ENCODE results near the gene SCART1. TPM values are rescaled to one million over a fixed set of nuclear protein-coding genes. Genes with fewer than 3 reads are reported as not detected.

Gene SCART1
- total and polyA plus RNA-seq, 2 experiments from 2014 or later = 0.89 to 5.6 TPM

GRCh38 chr10:133476641-133476990 lies 22.9 kb downstream of the SCART1 start:
- Histone ChIP-seq H3K4me3 (no peak overlapping the region), H3K36me3 (no peaks in the 10 kb centered on the region), H3K4me1 (ENCODE audit: low read depth) (no peaks in the 10 kb centered on the region), H3K27me3 (no peaks in the 10 kb centered on the region), H3K9me3 (ENCODE audit: low read depth) (no peaks in the 10 kb centered on the region), H3K27ac (no peak overlapping the region)
- TF ChIP-seq CTCF (IDR thresholded peaks at IDR 0.05; ENCODE audit: low read depth, low read length) = no peak
- no peak for DNase-seq (ENCODE audit: low read depth in 1 of 2, low spot score in 1 of 2)

DNA sequence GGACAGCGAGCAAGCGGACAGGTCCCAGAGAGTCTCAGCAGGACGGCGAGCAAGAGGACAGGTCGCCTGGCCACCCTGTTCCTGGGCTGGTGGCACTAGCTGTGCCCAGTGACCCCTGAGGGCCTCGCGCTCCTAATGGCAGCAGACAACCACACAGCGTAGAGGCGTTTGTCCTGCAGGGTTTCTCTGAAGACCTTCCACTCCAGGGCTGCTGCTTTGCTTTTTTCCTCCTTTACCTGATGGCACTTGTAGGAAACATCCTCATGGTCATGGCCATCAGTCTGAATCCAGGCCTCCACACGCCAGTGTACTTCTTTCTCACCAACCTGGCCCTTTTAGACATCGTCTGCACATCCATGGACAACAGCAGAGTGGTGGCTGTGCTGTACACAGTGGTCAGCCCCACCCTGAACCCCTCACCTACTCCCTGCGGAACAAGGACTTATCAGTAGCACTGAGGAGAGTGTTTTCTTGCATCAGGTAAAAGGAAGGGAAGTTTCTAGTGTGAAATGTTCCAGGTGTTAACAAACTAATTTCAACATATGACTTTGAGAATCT lies 27.4 kb downstream of the SCART1 start:
- Histone ChIP-seq H3K4me3 (no peak overlapping the region), H3K36me3 (no peaks in the 10 kb centered on the region), H3K27me3 (no peaks in the 10 kb centered on the region), H3K27ac (no peak overlapping the region), H3K9me3 (ENCODE audit: low read depth) (no peaks in the 10 kb centered on the region), H3K4me1 (ENCODE audit: low read depth) (no peaks in the 10 kb centered on the region)
- no peak for DNase-seq (ENCODE audit: low read depth in 1 of 2, low spot score in 1 of 2)
- TF ChIP-seq CTCF (IDR thresholded peaks at IDR 0.05; ENCODE audit: low read depth, low read length) = no peak

GRCh38 chr10:133481657-133482056 lies 27.9 kb downstream of the SCART1 start:
- no peaks in the 10 kb centered on the region for H3K27me3 ChIP-seq
- H3K4me3 ChIP-seq = no peak overlapping the region
- no peak for TF ChIP-seq CTCF (IDR thresholded peaks at IDR 0.05; ENCODE audit: low read depth, low read length)
- H3K9me3 ChIP-seq (ENCODE audit: low read depth) = no peaks in the 10 kb centered on the region
- H3K27ac ChIP-seq = no peak overlapping the region
- H3K36me3 ChIP-seq = no peaks in the 10 kb centered on the region
- DNase-seq (ENCODE audit: low read depth in 1 of 2, low spot score in 1 of 2) = no peak
- H3K4me1 ChIP-seq (ENCODE audit: low read depth) = no peaks in the 10 kb centered on the region

- no peak for DNase-seq (ENCODE audit: low read depth in 1 of 2, low spot score in 1 of 2)
- Histone ChIP-seq H3K9me3 (ENCODE audit: low read depth) (no peaks in the 10 kb centered on the region), H3K27me3 (no peaks in the 10 kb centered on the region), H3K4me3 (no peak overlapping the region), H3K4me1 (ENCODE audit: low read depth) (no peaks in the 10 kb centered on the region), H3K36me3 (no peaks in the 10 kb centered on the region), H3K27ac (no peak overlapping the region)
- no peak for TF ChIP-seq CTCF (IDR thresholded peaks at IDR 0.05; ENCODE audit: low read depth, low read length)
Measured at GRCh38 chr10:133484818-133485217, 31.1 kb downstream of the SCART1 start.

DNA sequence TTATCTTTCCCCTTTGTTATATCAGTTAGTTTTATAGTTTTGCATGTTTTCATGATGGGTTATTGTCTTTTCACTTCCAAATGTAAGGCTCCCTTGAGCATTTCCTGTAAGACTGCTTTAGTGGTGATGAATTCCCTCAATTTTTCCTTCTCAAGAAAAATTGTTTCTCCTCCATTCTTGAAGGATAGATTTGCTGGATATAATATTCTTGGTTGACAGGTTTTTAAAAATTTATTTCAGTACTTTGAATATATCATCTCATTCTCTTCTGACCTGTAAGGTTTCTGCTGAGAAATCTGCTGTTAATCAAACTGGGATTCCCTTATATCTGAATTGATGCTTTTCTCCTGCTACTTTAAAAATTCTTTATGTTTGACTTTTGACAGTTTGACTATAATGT lies 33.3 kb downstream of the SCART1 start:
- Histone ChIP-seq H3K27me3 (no peaks in the 10 kb centered on the region), H3K4me1 (ENCODE audit: low read depth) (no peaks in the 10 kb centered on the region), H3K9me3 (ENCODE audit: low read depth) (no peaks in the 10 kb centered on the region), H3K4me3 (no peak overlapping the region), H3K27ac (no peak overlapping the region), H3K36me3 (no peaks in the 10 kb centered on the region)
- no peak for DNase-seq (ENCODE audit: low read depth in 1 of 2, low spot score in 1 of 2)
- TF ChIP-seq CTCF (IDR thresholded peaks at IDR 0.05; ENCODE audit: low read depth, low read length) = no peak

DNA sequence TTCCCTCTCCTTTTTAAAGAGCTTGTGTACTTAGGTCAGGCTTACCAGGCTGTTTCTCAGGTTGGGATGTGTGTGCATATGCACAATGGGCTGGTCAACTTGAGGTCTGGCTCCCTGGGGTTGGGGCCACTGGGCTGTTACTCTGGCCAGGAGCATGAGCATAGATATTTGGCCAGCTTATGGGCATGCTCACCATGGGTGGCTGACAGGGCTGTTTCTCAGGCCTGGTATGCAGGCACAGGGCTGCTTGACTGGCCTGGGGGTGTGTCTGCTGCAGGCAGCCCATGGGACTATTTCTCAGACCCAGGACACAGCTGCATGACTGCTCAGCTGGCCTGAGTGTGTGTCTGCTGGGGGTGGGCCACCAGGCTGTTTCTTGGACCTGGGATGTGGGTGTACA lies 34.6 kb downstream of the SCART1 start:
- Histone ChIP-seq H3K36me3 (no peaks in the 10 kb centered on the region), H3K4me3 (no peak overlapping the region), H3K27ac (no peak overlapping the region), H3K4me1 (ENCODE audit: low read depth) (no peaks in the 10 kb centered on the region), H3K27me3 (no peaks in the 10 kb centered on the region), H3K9me3 (ENCODE audit: low read depth) (no peaks in the 10 kb centered on the region)
- no peak for TF ChIP-seq CTCF (IDR thresholded peaks at IDR 0.05; ENCODE audit: low read depth, low read length)
- no peak for DNase-seq (ENCODE audit: low read depth in 1 of 2, low spot score in 1 of 2)

All from cardiac muscle cell (in vitro differentiated cells and primary cell).